OCI-LY3 (cell line): ENCODE data around the gene SMAD5.

Experiments used
- EZH2phosphoT487 ChIP-seq: fragments of 200-600 bp; shearing (Covaris generic); IDR thresholded peaks from 2 replicates; pipeline ENCODE4 v1.6.1; 2018; ENCODE audit warnings: antibody characterized with exemption, mixed run types, low read depth
- TF ChIP-seq, protein P1 (sequence below): fragments of 200-600, 300-600 bp; sonication (generic); IDR thresholded peaks from 2 replicates; pipeline ENCODE4 v1.5.1; 2014; ENCODE audit warnings: antibody characterized with exemption, low read length, low read depth

DNA sequence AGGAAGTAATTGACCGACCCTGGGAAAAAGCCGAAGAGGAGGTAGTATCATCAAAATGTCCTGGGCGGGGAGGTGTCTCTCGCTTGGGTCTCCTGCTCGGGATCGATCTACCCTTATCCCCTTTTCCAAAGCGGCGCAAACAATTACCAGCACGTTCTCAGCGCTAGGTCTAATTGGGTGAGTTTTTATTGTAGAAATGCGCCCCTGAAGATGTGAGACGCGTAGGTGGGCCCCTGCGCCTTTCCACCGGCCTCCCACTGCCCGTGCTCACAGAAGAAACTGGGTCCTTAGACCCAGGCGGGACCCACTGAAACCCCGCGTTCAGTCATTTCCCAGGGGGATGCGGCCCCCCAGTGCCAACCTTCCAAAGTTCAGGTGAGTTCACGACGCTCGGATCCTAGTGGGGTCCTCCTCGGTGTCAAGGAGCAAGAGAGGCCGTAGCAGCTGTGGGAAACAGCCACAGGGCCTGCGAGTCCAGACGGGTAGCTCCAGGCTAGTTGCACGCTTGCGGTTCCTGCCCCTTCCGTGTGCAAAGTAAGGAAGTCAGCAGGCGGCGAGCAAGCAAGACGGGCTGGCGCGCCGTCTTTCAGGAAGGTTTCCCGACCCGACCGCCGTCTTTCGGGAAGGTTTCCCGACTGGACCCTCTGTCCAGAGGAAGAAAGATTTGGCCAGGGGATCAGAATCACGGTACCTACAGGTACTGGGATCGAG, 58.8 kb downstream of the SMAD5 start:
- TF ChIP-seq, protein P1, sequence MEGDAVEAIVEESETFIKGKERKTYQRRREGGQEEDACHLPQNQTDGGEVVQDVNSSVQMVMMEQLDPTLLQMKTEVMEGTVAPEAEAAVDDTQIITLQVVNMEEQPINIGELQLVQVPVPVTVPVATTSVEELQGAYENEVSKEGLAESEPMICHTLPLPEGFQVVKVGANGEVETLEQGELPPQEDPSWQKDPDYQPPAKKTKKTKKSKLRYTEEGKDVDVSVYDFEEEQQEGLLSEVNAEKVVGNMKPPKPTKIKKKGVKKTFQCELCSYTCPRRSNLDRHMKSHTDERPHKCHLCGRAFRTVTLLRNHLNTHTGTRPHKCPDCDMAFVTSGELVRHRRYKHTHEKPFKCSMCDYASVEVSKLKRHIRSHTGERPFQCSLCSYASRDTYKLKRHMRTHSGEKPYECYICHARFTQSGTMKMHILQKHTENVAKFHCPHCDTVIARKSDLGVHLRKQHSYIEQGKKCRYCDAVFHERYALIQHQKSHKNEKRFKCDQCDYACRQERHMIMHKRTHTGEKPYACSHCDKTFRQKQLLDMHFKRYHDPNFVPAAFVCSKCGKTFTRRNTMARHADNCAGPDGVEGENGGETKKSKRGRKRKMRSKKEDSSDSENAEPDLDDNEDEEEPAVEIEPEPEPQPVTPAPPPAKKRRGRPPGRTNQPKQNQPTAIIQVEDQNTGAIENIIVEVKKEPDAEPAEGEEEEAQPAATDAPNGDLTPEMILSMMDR: no peak
- TF ChIP-seq EZH2phosphoT487: no peak
